ENCODE data around the gene STON2. TPM values are rescaled to one million over a fixed set of nuclear protein-coding genes. Genes with fewer than 3 reads are reported as not detected.
"Not testable (repeated sequence)": the region's sequence is repeated elsewhere in the genome, so short reads cannot be mapped to it uniquely, and the experiment has no call there.

Gene STON2
- total RNA-seq, 1 donor, result 3.3 TPM

DNA sequence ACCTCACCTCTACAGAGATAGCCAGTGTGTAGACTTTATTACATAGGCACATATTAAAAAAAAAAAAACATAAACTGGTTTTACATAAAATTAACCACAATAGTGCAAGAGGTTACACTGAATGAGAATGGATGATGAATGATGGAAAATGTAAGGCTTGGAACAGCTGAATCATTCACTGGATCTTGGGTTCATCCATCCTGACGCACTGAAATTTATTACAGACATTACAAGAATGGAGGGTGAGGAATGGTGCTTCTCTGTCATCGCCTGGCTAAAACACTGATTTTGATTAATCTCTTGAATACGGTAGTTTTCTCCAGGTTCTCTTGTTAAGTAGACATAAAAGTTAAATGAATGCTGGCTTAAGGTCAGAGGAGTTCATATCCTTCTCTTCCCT is 139.4 kb downstream of the STON2 start:
- no peak overlapping the region for H3K4me3 ChIP-seq (ENCODE audit: low read depth, low read length)
- TF ChIP-seq, protein P1, sequence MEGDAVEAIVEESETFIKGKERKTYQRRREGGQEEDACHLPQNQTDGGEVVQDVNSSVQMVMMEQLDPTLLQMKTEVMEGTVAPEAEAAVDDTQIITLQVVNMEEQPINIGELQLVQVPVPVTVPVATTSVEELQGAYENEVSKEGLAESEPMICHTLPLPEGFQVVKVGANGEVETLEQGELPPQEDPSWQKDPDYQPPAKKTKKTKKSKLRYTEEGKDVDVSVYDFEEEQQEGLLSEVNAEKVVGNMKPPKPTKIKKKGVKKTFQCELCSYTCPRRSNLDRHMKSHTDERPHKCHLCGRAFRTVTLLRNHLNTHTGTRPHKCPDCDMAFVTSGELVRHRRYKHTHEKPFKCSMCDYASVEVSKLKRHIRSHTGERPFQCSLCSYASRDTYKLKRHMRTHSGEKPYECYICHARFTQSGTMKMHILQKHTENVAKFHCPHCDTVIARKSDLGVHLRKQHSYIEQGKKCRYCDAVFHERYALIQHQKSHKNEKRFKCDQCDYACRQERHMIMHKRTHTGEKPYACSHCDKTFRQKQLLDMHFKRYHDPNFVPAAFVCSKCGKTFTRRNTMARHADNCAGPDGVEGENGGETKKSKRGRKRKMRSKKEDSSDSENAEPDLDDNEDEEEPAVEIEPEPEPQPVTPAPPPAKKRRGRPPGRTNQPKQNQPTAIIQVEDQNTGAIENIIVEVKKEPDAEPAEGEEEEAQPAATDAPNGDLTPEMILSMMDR (IDR thresholded peaks at IDR 0.05; ENCODE audit: insufficient read depth, low read length), result no peak
- DNase-seq (ENCODE audit: low read depth), result no peak

DNA sequence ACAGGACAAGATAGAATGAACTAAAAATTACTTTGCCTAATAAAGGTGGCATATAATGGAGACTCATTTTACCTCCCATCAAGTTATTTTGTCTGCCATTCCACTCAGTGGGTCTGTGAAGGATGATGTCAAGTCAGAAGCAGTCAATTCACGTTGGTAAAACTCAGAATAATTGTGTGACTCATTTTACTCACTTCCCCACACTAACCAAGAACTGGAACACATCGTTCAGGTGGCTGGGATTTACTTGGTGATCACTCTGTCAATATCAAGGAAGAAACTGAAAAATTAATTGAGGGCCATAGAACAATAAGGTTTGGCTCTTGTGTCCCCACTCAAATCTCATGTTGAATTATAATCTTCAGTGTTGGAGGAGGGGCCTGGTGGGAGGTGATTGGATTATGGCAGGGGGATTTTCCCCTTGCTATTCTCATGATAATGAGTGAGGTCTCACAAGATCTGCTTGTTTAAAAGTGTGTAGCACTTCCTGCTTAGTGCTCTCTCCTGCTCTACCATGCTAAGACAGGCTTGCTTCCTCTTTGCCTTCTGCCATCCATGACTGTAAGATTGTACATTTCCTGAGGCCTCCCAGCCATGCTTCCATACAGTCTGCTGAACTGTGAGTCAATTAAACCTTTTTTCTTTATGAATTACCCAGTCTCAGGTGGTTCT is 143.7 kb downstream of the STON2 start:
- no peak for DNase-seq (ENCODE audit: low read depth)
- no peak overlapping the region for H3K4me3 ChIP-seq (ENCODE audit: low read depth, low read length)
- TF ChIP-seq, protein P1 (IDR thresholded peaks at IDR 0.05; ENCODE audit: insufficient read depth, low read length), result no peak

DNA sequence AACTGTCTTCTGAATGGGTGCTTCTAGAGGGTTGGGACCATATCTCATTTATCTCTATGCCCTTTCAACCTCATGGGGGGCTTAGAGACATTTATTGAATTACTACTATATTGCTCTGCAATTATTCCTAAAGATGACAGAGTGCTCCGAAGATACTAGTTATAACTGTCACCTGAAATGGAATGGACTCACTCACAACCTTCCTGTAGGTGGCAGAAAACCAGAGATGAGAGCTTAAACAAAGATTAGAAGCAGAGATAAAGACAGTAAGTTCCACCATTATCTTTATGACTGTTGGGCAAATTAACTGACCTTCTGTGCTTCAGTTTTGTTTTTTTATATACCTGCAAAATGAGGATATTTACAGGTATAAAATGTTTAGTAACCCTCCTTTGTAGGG is 147.8 kb downstream of the STON2 start:
- no peak overlapping the region for H3K4me3 ChIP-seq (ENCODE audit: low read depth, low read length)
- DNase-seq (ENCODE audit: low read depth), result no peak
- TF ChIP-seq, protein P1 (IDR thresholded peaks at IDR 0.05; ENCODE audit: insufficient read depth, low read length), result no peak

DNA sequence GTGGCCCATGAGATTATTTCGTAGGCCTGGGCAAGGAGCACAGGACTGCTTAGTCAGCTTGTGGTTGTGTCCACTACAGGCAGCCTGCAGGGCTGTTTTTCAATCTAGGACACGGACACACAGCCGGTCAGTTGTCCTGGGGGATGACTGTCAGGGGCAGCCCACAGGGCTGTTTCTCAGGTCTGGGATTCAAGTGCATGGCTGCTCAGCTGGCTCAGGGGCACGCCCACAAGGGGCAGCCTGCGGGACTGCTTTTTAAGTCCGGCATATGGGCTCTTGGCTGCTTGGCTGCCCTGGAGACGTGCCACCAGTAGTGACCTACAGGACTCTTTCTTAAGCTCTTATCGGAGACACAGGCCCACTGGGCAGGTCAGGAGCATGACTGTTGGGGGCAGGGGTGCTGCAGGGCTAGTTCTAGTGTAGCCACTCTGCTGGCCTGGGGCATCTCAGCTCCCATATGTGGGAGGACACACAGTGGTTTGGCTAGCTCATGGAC is 152.8 kb downstream of the STON2 start:
- no peak for DNase-seq (ENCODE audit: low read depth)
- TF ChIP-seq, protein P1 (IDR thresholded peaks at IDR 0.05; ENCODE audit: insufficient read depth, low read length), result no peak
- H3K4me3 ChIP-seq (ENCODE audit: low read depth, low read length), result no peak overlapping the region

DNA sequence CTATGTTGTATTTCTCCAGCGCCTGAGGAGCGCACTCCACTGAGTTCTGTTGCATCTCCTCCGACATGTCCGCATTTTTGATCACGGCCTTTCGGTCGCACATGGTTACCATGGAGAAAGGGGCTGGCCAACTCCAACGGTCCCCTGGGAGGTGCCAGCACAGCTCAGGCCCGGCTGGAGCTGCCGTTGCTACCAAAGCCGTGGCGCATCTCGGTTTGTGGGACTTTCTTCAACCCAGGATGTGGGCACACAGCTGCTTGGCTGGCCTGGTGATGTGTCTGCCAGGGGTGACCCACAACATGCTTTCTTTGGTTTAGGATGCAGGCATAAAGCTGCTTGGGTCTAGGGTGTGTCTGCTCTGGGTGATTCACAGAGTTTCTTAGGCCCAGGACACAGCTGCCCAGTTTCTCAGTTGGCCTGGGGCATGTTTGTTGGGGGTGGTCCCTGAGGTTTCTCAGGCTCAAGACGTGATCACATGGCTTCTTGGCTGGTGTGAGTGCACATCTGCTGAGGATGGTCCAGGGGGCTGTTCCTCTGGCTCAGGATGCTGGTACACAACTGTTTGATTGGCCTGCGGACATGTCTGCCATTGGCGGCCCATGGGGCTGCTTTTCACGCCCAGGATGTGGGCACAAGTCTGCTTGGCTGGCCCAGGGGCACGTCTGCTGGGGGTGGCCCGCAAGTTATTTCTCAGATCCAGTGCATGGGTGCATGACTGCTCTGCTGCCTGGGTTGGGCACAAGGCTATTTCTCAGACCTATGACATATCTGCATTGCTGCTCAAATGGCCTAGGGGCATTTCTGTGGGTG is 153.5 kb downstream of the STON2 start:
- TF ChIP-seq, protein P1 (IDR thresholded peaks at IDR 0.05; ENCODE audit: insufficient read depth, low read length), result no peak
- DNase-seq (ENCODE audit: low read depth), result no peak
- H3K4me3 ChIP-seq (ENCODE audit: low read depth, low read length), result no peak overlapping the region

DNA sequence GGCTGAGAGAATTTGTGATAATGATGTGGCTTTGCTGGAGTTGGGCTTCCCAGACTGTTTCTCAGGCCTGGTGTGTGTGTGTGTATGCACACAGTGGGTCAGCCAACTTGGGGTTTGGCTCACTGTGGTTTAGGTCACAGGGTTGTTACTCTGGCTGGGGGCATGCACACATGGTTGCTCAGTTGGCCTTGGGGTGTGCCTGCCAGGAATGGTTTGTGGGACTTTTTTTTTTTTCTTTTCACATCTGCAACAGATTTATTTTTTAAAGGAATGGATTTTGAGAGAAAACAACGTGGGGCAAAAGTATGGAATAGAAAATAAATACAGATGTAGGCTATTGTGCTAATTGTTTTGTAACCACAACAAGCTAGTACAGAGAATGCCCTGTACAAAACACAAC is 154.4 kb downstream of the STON2 start:
- TF ChIP-seq, protein P1 (IDR thresholded peaks at IDR 0.05; ENCODE audit: insufficient read depth, low read length), result no peak
- no peak for DNase-seq (ENCODE audit: low read depth)

DNA sequence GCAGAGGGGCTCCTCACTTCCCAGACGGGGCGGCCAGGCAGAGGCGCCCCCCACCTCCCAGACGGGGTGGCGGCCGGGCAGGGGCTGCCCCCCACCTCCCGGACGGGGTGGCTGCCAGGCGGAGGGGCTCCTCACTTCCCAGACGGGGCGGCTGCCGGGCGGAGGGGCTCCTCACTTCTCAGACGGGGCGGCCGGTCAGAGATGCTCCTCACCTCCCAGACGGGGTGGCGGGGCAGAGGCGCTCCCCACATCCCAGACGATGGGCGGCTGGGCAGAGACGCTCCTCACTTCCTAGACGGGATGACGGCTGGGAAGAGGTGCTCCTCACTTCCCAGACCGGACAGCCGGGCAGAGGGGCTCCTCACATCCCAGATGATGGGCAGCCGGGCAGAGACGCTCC is 155.7 kb downstream of the STON2 start:
- DNase-seq (ENCODE audit: low read depth); H3K4me3 ChIP-seq (ENCODE audit: low read depth, low read length): not testable (repeated sequence)

More for the DNA sequence above, 154.4 kb downstream of the STON2 start:
- no peak overlapping the region for H3K4me3 ChIP-seq (ENCODE audit: low read depth, low read length)

Measured in fibroblast of the aortic adventitia (primary cell).